Bladder microvascular endothelial cell (primary cell): Measurements from ENCODE around the gene GMDS. TPM values are rescaled to one million over a fixed set of nuclear protein-coding genes. Genes with fewer than 3 reads are reported as not detected.

Source experiments
- total RNA-seq: library from RNA; depleted of rRNA; stranded (reverse); fragments of >200 nt; gene quantifications from 2 replicates; pipeline ENCODE4 v1.2.3, GENCODE V29; 2014

The GMDS gene
- total RNA-seq: 5.5 and 19.9 TPM in 2 replicates

GRCh38 chr6:2245103-2245876 lies at the start of gene GMDS:
TSS of gene GMDS (minus strand) at chr6:2245605.

DNA sequence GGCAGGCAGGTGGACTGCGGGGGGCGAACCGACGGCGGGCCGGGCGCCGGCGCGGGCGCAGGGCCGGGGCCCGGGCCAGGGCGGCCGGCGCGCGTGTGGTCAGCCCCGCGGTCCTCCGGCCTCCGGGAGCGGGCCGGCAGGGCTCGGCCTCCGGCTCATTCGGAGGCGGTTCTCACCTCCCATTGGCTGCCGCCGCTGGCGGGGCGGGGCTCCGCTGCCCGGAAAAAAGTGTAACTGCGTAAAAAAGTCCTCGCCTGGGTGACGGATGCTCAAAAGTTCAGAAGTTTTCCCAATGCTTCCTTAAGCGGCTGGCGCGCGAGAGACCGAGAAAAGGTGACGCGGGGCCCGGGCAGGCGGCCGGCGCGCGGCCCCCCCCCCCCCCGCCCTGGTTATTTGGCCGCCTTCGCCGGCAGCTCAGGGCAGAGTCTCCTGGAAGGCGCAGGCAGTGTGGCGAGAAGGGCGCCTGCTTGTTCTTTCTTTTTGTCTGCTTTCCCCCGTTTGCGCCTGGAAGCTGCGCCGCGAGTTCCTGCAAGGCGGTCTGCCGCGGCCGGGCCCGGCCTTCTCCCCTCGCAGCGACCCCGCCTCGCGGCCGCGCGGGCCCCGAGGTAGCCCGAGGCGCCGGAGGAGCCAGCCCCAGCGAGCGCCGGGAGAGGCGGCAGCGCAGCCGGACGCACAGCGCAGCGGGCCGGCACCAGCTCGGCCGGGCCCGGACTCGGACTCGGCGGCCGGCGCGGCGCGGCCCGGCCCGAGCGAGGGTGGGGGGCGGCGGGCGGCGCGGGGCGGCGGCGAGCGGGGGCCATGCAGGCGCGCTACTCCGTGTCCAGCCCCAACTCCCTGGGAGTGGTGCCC lies 635.5 kb downstream of the GMDS start, which contains the start of gene FOXC1:
FOXC1 (plus strand) TSS at position 268 of the 849 bp plus-strand sequence; CDS start at position 799, 531 bp downstream.

